HAP-1 (cell line): ENCODE data around the gene FBXO34.

Experiments
- DNase-seq, 2 experiments: peaks; one replicate each; pipeline ENCODE4 v3.0.0-alpha.2; 2016 to 2020; ENCODE audit warnings: low spot score in 2 of 2
- H3K27me3 ChIP-seq: fragments of 250-450 bp; sonication (Bioruptor Pico); 2 replicates; pipeline ENCODE4 v1.5.1; 2020; ENCODE audit warnings: low read depth, mild to moderate bottlenecking, moderate library complexity
- H3K36me3 ChIP-seq: fragments of 250-450 bp; sonication (Bioruptor Pico); replicated peaks from 2 replicates; pipeline ENCODE4 v1.5.1; 2020; ENCODE audit warnings: mild to moderate bottlenecking
- H3K4me1 ChIP-seq: fragments of 250-450 bp; sonication (Bioruptor Pico); 2 replicates; pipeline ENCODE4 v1.5.1; 2020; ENCODE audit warnings: mild to moderate bottlenecking
- H3K4me3 ChIP-seq: fragments of 250-450 bp; sonication (Bioruptor Pico); 2 replicates; pipeline ENCODE4 v1.5.1; 2020; ENCODE audit warnings: mild to moderate bottlenecking, moderate library complexity
- H3K9me3 ChIP-seq: fragments of 250-450 bp; sonication (Bioruptor Pico); 2 replicates; pipeline ENCODE4 v1.5.1; 2020; ENCODE audit warnings: mild to moderate bottlenecking, moderate library complexity
- in situ Hi-C: fragments of 300-500 bp; cut with MboI; formaldehyde crosslinking; loops from 3 replicates; pipeline ENCODE4 v1.14.3; 2020; ENCODE audit warnings: low sequenced_read_pairs, inconsistent platforms, mixed read lengths

FBXO34 gene

DNA sequence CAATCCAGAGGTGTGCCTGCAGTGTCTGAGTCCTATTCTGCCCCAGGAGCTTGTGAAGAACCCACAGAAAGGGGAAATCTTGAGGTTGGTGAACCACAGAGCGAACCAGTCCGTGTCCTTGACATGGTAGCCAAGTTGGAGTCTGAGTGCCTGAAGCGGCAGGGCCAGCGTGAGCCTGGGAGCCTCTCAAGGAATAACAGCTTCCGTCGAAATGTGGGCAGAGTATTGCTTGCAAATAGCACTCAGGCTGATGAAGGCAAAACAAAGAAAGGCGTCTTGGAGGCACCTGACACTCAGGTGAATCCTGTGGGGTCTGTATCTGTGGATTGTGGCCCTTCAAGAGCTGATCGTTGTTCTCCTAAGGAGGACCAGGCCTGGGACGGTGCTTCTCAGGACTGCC is 79.9 kb downstream of the FBXO34 start:
- in situ Hi-C loops = no loop called here
- peaks cover 7% of the 10 kb centered on the region; the same call in 1 of the 2 replicates for H3K36me3 ChIP-seq

DNA sequence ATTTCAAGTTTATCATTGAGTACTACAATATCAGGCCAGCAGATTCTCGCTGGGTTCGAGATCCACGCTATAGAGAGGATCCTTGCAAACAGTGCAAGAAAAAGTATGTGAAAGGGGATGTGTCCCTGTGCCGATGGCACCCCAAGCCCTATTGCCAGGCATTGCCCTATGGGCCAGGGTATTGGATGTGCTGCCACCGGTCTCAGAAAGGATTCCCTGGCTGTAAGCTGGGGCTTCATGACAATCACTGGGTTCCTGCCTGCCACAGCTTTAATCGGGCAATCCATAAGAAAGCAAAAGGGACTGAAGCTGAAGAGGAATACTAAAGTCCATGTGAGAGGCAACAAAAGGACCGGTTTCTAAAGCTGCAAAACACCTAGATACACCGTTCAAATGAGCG is 81.0 kb downstream of the FBXO34 start:
- H3K9me3 ChIP-seq = no peaks in the 10 kb centered on the region
- in situ Hi-C loops = no loop called here
- DNase-seq = no peak
- H3K4me3 ChIP-seq = no peak overlapping the region
- H3K4me1 ChIP-seq = no peaks in the 10 kb centered on the region
- H3K36me3 ChIP-seq = peaks cover 7% of the 10 kb centered on the region; the same call in 1 of the 2 replicates
- H3K27me3 ChIP-seq = no peaks in the 10 kb centered on the region

More for the DNA sequence above, 79.9 kb downstream of the FBXO34 start:
- H3K4me3 ChIP-seq = no peak overlapping the region
- H3K27me3 ChIP-seq = no peaks in the 10 kb centered on the region
- DNase-seq = no peak
- H3K9me3 ChIP-seq = no peaks in the 10 kb centered on the region
- H3K4me1 ChIP-seq = no peaks in the 10 kb centered on the region

DNA sequence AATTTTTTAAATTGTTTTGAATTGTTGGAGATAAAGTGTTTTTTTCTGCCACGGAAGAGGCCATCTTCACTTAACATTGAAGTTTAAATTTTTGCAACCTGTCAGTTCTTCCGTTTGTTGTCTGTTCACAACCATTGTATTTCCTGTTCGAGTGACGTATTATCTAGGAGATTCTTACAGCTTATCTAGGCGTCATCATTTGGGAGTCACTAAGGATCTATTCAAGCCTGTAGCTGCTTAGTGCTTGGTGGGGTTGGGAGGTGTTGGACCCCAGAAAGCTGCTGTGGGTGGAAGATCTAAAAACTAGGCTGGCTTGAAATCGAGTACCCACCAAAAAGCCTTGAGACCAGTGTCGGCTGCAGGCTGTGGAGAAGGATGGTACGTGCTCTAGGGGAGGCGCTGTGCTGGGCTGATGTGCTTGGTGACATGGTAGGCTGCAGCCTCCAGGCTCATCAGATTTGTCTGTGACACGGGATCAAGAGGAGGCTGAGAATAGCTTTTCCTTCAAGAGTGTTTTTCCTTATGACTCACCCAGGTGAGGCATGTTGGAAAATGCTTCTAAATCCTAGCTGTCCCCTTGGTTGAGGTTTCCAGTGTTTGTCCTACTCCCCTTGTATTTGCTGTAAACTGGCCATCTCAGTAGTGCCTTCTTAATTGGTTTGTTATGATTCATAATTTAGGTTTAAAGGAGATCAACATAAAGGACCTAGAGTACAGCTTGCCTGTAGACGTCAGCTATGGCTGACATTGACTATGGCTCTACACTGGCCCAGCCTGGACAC is 82.7 kb downstream of the FBXO34 start:
- in situ Hi-C loops = no loop called here

DNA sequence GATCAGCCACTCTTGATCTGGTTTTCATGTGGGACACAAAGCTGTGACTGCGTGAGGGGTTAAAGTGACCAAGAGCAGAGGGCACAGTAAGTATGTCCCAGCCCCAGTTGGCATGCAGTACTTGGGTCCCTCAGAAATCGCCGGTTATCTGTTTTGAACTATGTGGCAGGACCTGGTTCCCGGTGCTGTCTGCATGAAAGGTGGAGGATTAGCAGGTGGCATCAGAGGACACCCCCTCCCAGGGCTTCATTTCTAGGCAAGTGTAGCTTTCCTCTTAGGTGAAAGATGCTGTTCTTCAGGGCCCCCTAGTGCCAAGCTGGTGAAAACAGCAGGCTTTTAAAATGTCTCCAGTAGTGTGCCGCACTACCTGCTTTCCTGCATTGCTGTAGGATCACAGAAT is 83.3 kb downstream of the FBXO34 start:
- Histone ChIP-seq H3K36me3 (peaks cover 7% of the 10 kb centered on the region; the same call in 1 of the 2 replicates), H3K4me3 (no peak overlapping the region), H3K9me3 (no peaks in the 10 kb centered on the region), H3K4me1 (no peaks in the 10 kb centered on the region), H3K27me3 (no peaks in the 10 kb centered on the region)
- in situ Hi-C loops = no loop called here
- peak; percentile 28 to 54 for DNase-seq

More for the DNA sequence above, 82.7 kb downstream of the FBXO34 start:
- Histone ChIP-seq H3K36me3 (peaks cover 7% of the 10 kb centered on the region; the same call in 1 of the 2 replicates), H3K9me3 (no peaks in the 10 kb centered on the region), H3K27me3 (no peaks in the 10 kb centered on the region), H3K4me1 (no peaks in the 10 kb centered on the region), H3K4me3 (no peak overlapping the region)
- DNase-seq = no peak

- DNase-seq = no peak
- H3K27me3 ChIP-seq = no peaks in the 10 kb centered on the region
- H3K4me3 ChIP-seq = no peak overlapping the region
- H3K4me1 ChIP-seq = no peaks in the 10 kb centered on the region
- in situ Hi-C loops = no loop called here
- H3K36me3 ChIP-seq = peaks cover 7% of the 10 kb centered on the region; the same call in 1 of the 2 replicates
- H3K9me3 ChIP-seq = no peaks in the 10 kb centered on the region
Observed at GRCh38 chr14:55355922-55356321, 84.7 kb downstream of the FBXO34 start.

DNA sequence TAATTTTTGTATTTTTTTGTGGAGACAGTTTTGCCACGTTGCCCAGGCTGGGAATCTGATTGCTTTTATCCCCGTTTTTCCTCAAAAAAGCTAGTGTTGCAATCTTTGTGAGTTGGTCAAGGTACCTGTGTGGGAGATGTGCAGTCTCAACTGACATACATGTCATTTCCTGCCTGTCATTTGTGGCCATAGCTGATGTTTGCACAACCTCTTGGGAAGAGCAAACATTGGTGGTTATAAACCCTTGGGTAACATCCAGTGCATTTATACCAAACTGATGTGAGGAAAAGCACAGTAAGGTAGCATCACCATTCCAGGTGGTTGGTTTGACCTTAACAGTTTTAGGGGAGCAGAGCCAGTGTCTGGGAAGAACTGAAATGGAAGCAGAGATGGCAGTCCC is 85.7 kb downstream of the FBXO34 start:
- no peaks in the 10 kb centered on the region for H3K4me1 ChIP-seq
- H3K4me3 ChIP-seq = no peak overlapping the region
- H3K27me3 ChIP-seq = no peaks in the 10 kb centered on the region
- DNase-seq = no peak
- no peaks in the 10 kb centered on the region; the same call in 1 of the 2 replicates for H3K36me3 ChIP-seq
- H3K9me3 ChIP-seq = no peaks in the 10 kb centered on the region
- in situ Hi-C loops = no loop called here

- Histone ChIP-seq H3K4me1 (no peaks in the 10 kb centered on the region), H3K36me3 (no peaks in the 10 kb centered on the region; the same call in 1 of the 2 replicates), H3K27me3 (no peaks in the 10 kb centered on the region), H3K9me3 (no peaks in the 10 kb centered on the region), H3K4me3 (no peak overlapping the region)
- DNase-seq = no peak
- in situ Hi-C loops = no loop called here
Observed at GRCh38 chr14:55359307-55359706, 88.1 kb downstream of the FBXO34 start.

GRCh38 chr14:55361190-55361589 is 90.0 kb downstream of the FBXO34 start:
- Histone ChIP-seq H3K27me3 (no peaks in the 10 kb centered on the region), H3K4me3 (no peak overlapping the region), H3K36me3 (peaks cover 3% of the 10 kb centered on the region; the same call in 1 of the 2 replicates), H3K9me3 (no peaks in the 10 kb centered on the region), H3K4me1 (no peaks in the 10 kb centered on the region)
- in situ Hi-C loops = no loop called here
- DNase-seq = no peak

DNA sequence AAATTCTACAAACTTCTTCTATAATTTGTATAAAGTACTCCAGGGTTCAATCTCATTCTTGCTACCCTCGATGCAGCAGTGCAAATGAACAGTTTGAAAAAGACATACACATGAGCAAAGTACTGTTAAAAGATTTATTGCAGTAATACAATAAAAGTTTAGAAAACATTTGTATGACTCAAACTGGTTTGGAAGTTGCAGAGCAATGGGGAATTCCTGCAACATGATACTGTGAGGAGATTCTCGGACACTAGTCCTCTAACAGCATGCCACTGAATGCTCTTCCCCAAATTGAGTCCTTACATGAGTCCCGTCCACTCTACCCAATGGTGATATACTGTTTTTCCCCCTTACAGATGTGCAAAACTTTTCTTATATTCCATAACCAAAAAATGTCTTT is 95.0 kb downstream of the FBXO34 start:
- H3K4me3 ChIP-seq = no peak overlapping the region
- in situ Hi-C loops = no loop called here
- no peaks in the 10 kb centered on the region for H3K27me3 ChIP-seq
- no peaks in the 10 kb centered on the region for H3K9me3 ChIP-seq
- H3K36me3 ChIP-seq = peaks cover 13% of the 10 kb centered on the region
- no peaks in the 10 kb centered on the region for H3K4me1 ChIP-seq
- DNase-seq = no peak

GRCh38 chr14:55370883-55371455 is 99.7 kb downstream of the FBXO34 start:
- H3K9me3 ChIP-seq = no peaks in the 10 kb centered on the region
- H3K36me3 ChIP-seq = peaks cover 17% of the 10 kb centered on the region
- H3K4me3 ChIP-seq = no peak overlapping the region
- no peak for DNase-seq
- in situ Hi-C loops = no loop called here
- H3K27me3 ChIP-seq = no peaks in the 10 kb centered on the region
- no peaks in the 10 kb centered on the region for H3K4me1 ChIP-seq

GRCh38 chr14:55372423-55372822 is 101.2 kb downstream of the FBXO34 start:
- Histone ChIP-seq H3K4me1 (no peaks in the 10 kb centered on the region), H3K27me3 (no peaks in the 10 kb centered on the region), H3K9me3 (no peaks in the 10 kb centered on the region), H3K36me3 (peaks cover 20% of the 10 kb centered on the region), H3K4me3 (no peak overlapping the region)
- in situ Hi-C loops = no loop called here
- DNase-seq = no peak

- DNase-seq = no peak
- H3K36me3 ChIP-seq = peaks cover 24% of the 10 kb centered on the region
- H3K4me1 ChIP-seq = no peaks in the 10 kb centered on the region
- in situ Hi-C loops = no loop called here
- no peaks in the 10 kb centered on the region for H3K27me3 ChIP-seq
- no peaks in the 10 kb centered on the region for H3K9me3 ChIP-seq
- H3K4me3 ChIP-seq = no peak overlapping the region
Observed at GRCh38 chr14:55372825-55373224, 101.6 kb downstream of the FBXO34 start.

GRCh38 chr14:55373784-55374705 is 102.8 kb downstream of the FBXO34 start:
- DNase-seq = no peak
- Histone ChIP-seq H3K36me3 (peaks cover 25% of the 10 kb centered on the region), H3K27me3 (no peaks in the 10 kb centered on the region), H3K4me3 (no peak overlapping the region), H3K4me1 (no peaks in the 10 kb centered on the region), H3K9me3 (no peaks in the 10 kb centered on the region)
- in situ Hi-C loops = no loop called here
